Kidney (tissue), 14 donors: ENCODE data around the gene UTS2R. TPM values are rescaled to one million over a fixed set of nuclear protein-coding genes. Genes with fewer than 3 reads are reported as not detected.

Source experiments
- DNase-seq, 5 donors: peaks; one replicate each; pipeline ENCODE4 v3.0.0-alpha.2; 2013 to 2020
- FAIRE-seq: peaks from 2 replicates; lab custom pipeline; 2012; peaks lifted over from hg19 to GRCh38; lab: Jason Lieb, UNC
- H3K27ac ChIP-seq, 2 donors: one replicate each; pipeline ENCODE4 v1.7.0; 2013; ENCODE audit warnings: low read depth in 2 of 2, low read length in 2 of 2, inconsistent platforms in 1 of 2
- H3K27me3 ChIP-seq: one replicate; pipeline ENCODE4 v1.7.1; 2013; ENCODE audit warnings: low read length, inconsistent platforms; ENCODE audit not compliant: control insufficient read depth, insufficient read depth
- H3K36me3 ChIP-seq, 3 donors: one replicate each; pipeline versions ENCODE4 v1.7.0 to v1.7.1; 2013; ENCODE audit warnings: low read length in 3 of 3, control low read depth in 1 of 3, inconsistent platforms in 1 of 3; ENCODE audit not compliant: insufficient read depth in 3 of 3, control insufficient read depth in 2 of 3
- H3K4me1 ChIP-seq, 3 donors: one replicate each; pipeline versions ENCODE4 v1.7.0 to v1.7.1; 2013; ENCODE audit warnings: low read length in 3 of 3, inconsistent platforms in 1 of 3, low read depth in 1 of 3; ENCODE audit not compliant: control insufficient read depth in 2 of 3, insufficient read depth in 2 of 3
- H3K4me3 ChIP-seq, 3 donors: one replicate each; pipeline versions ENCODE4 v1.7.0 to v1.8.1; 2013; ENCODE audit warnings: low read length in 3 of 3, control low read depth in 1 of 3, inconsistent platforms in 1 of 3
- H3K9ac ChIP-seq, 3 donors: one replicate each; pipeline versions ENCODE4 v1.7.0 to v1.7.1; 2013; ENCODE audit warnings: low read length in 3 of 3, control low read depth in 1 of 3, inconsistent platforms in 1 of 3
- H3K9me3 ChIP-seq, 3 donors: one replicate each; pipeline versions ENCODE4 v1.7.0 to v1.7.1; 2013; ENCODE audit warnings: low read length in 3 of 3, control low read depth in 1 of 3, inconsistent platforms in 1 of 3; ENCODE audit not compliant: control insufficient read depth in 2 of 3, insufficient read depth in 1 of 3
- CTCF ChIP-seq: IDR thresholded peaks from 3 replicates; pipeline ENCODE4 v1.5.1; 2012; ENCODE audit warnings: mild to moderate bottlenecking, moderate library complexity, borderline replicate concordance; ENCODE audit not compliant: insufficient read depth; ENCODE audit errors: extremely low read depth
- intact Hi-C: fragments of 100-400 bp; cut with DNase I; formaldehyde crosslinking; loops from one replicate; pipeline ENCODE4 v1.11.1; 2022
- polyA plus RNA-seq: library from polyadenylated mRNA; stranded (reverse); fragments of 350-450 nt; fragmentation: Illumina TruSeq; extraction: RNeasy Lipid Tissue Mini Kit (QIAGEN cat#74804); gene quantifications from one replicate; pipeline ENCODE4 v1.2.3, GENCODE V29; 2014; ENCODE audit warnings: low read depth, low replicate concordance; ENCODE audit not compliant: insufficient read depth
- total RNA-seq: library from RNA; stranded (reverse); fragmentation: NEBNext Ultra II Directional; extraction: Animal tissue kit (Norgen Biotek cat#: 25700); gene quantifications from one replicate; pipeline ENCODE4 v1.2.1, GENCODE V29; 2021
- donor health status: control.
- donor health status: control.
- donor health status: control.
- donor health status: control.
- donor health status: control.
- donor health status: DM: yes; HTN: yes; CAD: no.
- donor health status: Normal renal cell carcinoma (clear cell type).

The UTS2R gene
- total and polyA plus RNA-seq, 2 donors from 2014 or later: not detected

GRCh38 chr17:82392941-82393340 is 21.4 kb downstream of the UTS2R start:
- no peak overlapping the region for H3K9ac ChIP-seq
- no peaks in the 10 kb centered on the region for H3K27me3 ChIP-seq
- no peak for TF ChIP-seq CTCF
- intact Hi-C loops: no loop called here
- FAIRE-seq (no peak), DNase-seq (peak in 2 of 5 donors; percentile 26 to 31)
- no peak overlapping the region for H3K4me3 ChIP-seq
- H3K27ac ChIP-seq: no peak overlapping the region
- no peaks in the 10 kb centered on the region for H3K9me3 ChIP-seq
- peaks cover 0 to 2% (median 0%) of the 10 kb centered on the region in 3 donors for H3K36me3 ChIP-seq
- no peaks in the 10 kb centered on the region for H3K4me1 ChIP-seq

- no peak for TF ChIP-seq CTCF
- H3K9ac ChIP-seq: no peak overlapping the region
- H3K9me3 ChIP-seq: no peaks in the 10 kb centered on the region
- no peak for FAIRE-seq
- H3K27ac ChIP-seq: no peak overlapping the region
- peaks cover 0 to 2% (median 0%) of the 10 kb centered on the region in 3 donors for H3K36me3 ChIP-seq
- H3K4me3 ChIP-seq: no peak overlapping the region
- intact Hi-C loops: no loop called here
- no peaks in the 10 kb centered on the region for H3K27me3 ChIP-seq
- no peaks in the 10 kb centered on the region for H3K4me1 ChIP-seq
- DNase-seq: peak in 4 of 5 donors; percentile 24 to 90 (median 86)
These were observed 22.7 kb downstream of the UTS2R start for GRCh38 chr17:82394278-82394677.

GRCh38 chr17:82396601-82397435 is 25.3 kb downstream of the UTS2R start:
- H3K27ac ChIP-seq: no peak overlapping the region
- H3K4me3 ChIP-seq: no peak overlapping the region
- no peaks in the 10 kb centered on the region for H3K4me1 ChIP-seq
- no peak for TF ChIP-seq CTCF
- FAIRE-seq (no peak), DNase-seq (peak in 1 of 5 donors; percentile 49)
- no peaks in the 10 kb centered on the region for H3K27me3 ChIP-seq
- peaks cover 0 to 2% (median 0%) of the 10 kb centered on the region in 3 donors for H3K36me3 ChIP-seq
- no peaks in the 10 kb centered on the region for H3K9me3 ChIP-seq
- intact Hi-C loops: no loop called here
- no peak overlapping the region for H3K9ac ChIP-seq
